Right ventricle myocardium superior (tissue), 1 donor: ENCODE data around the gene CADPS2. TPM values are rescaled to one million over a fixed set of nuclear protein-coding genes. Genes with fewer than 3 reads are reported as not detected.
A peak's percentile ranks its signal among the peaks of the same experiment; 100 is the strongest.

Experiments
- ATAC-seq: fragments of 200-7000 bp; cut with Tn5 transposase; one replicate; pipeline ENCODE4 v1.9.1; 2020; ENCODE audit warnings: mild to moderate bottlenecking; ENCODE audit not compliant: poor library complexity
- DNase-seq: peaks from one replicate; pipeline ENCODE4 v3.0.0-alpha.2; 2020
- intact Hi-C: fragments of 100-400 bp; cut with DNase I; formaldehyde crosslinking; loops from one replicate; pipeline ENCODE4 v1.11.2; 2022
- total RNA-seq: library from RNA; stranded (reverse); fragmentation: NEBNext Ultra II Directional; extraction: Animal tissue kit (Norgen Biotek cat#: 25700); gene quantifications from one replicate; pipeline ENCODE4 v1.2.1, GENCODE V29; 2021
- donor health status: DM: no; HTN: yes; CAD: no; lungs with severe emphysema.

The CADPS2 gene
- total RNA-seq, 1 donor from 2014 or later = 20.3 TPM

DNA sequence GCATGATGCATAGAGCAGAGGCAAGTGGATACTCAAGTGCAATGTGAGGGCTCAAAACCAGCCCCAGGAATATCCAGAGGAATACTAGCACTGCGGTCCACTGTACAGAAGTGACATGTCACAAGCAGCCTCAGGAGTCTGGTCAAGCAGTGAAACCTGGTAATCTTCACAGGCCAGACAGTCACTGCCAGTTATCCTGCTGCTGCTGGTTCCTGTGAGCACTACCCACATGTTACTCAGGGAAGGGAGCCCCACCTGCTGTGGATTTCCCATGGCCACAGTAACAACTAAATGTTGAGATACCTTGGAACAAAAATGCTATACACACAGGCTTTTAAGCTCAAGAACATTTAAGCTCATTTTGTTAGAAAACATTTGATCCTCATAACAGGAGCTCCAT is 290.4 kb downstream of the CADPS2 start:
- intact Hi-C loops = no loop called here
- DNase-seq (no peak), ATAC-seq (no peak)

DNA sequence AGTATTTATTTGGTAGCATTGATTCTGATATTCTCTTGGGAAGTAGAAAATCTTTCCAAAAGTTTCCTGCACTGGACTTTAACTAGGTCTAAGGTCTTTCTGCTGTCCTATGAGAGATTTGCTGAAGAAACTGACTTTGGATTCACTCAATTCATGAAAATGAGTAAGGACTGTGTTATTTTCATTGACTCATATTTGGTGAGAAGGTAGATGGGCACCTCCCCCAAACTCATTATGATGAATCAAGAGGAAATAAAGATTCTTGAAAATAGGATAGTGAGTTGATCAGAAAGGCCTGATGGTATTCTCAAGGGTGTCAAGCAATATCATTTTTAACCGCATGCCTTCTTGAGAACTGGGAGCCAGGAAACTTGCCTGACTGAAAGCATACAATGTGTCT is 297.6 kb downstream of the CADPS2 start:
- ATAC-seq = no peak
- no peak for DNase-seq
- intact Hi-C loops = no loop called here

DNA sequence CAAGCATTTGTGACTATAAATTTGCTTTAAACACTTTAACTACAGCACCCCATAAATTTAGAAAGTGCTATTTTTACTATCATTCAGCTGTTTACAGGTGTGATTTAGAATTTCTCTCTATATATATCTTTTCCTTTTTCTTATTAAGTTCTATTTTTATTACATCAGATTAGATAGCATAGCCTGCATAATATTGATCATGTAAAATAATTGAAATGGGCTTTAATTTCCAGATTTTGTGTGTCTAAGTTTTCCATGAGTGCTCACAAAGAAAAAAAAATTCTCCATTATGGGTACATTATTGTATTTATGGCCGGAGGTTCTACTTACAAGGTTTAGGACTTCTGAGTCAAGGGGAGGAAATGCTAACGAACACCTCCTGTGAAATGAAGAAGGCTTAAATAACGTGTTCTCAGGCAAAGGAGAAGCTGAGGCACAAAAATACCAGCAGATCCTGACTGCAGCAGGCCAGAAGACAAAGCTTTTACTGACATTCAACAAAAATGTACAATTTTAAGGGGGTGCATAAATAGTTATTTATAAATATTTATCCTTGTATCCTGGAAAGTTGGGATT is 301.5 kb downstream of the CADPS2 start:
- intact Hi-C loops = no loop called here
- no peak for DNase-seq

DNA sequence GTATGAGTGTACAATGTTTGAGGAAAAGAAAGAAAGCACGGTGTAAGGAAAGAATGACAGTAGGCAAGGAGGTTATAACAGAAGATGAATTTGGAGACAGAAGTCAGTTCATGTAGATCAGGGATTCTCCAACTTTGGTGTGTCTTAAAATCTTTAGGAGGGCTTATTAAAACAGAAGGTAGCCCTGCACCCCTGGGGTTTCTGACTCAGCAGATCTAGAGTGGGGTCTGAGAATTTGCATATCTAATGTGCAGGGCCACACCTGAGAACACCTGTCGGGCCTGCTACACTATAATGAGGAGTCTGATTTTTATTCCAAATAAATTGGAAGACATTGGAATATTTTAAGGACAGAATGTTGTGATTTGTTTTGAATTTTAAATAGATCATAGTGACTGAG is 307.9 kb downstream of the CADPS2 start:
- intact Hi-C loops = no loop called here
- DNase-seq (no peak), ATAC-seq (no peak)

More for the DNA sequence above, 301.5 kb downstream of the CADPS2 start:
- no peak for ATAC-seq

DNA sequence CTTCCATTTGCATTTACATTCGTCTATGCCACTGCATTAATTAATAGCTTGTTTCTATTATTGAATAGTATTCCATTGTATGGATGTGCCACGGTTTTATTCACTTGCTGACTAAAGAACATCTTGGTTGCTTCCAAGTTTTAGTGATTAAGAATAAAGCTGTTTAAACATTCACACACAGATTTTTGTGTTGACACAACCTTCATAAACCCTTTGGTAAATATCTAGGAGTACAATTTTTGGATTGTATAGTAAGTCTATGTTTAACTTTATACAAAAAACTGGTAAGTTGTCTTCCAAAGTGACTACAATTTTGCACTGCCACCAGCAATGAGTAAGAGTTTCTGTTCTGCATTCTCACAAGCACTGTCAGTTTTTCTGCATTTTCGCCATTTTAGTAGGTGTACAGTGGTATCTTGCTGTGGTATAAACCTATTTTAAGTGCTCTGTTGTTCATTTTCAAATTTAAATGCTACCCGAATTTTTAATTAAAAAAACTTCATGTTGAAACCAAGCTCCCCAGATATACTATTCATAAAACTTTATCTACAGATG is 308.7 kb downstream of the CADPS2 start:
- DNase-seq (no peak), ATAC-seq (no peak)
- intact Hi-C loops = no loop called here

DNA sequence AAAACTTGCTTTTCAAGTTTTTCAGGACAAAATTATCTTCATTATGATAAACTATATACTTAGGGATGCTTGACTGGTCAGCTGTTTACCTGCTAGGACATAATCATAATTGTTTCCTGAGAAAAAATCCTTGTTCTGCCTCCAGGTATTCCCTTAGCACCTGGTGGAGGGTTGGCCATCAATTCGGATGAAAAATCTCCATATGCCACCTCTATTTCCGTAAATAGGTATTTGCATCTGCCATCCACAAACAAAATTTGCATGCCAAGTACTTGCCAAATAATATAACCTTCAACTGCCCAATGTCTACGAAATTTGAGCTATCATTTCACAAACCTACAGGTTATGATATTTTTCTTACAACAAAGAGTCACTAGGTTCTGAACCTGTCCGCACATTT is 313.6 kb downstream of the CADPS2 start:
- DNase-seq (no peak), ATAC-seq (no peak)
- intact Hi-C loops = no loop called here

DNA sequence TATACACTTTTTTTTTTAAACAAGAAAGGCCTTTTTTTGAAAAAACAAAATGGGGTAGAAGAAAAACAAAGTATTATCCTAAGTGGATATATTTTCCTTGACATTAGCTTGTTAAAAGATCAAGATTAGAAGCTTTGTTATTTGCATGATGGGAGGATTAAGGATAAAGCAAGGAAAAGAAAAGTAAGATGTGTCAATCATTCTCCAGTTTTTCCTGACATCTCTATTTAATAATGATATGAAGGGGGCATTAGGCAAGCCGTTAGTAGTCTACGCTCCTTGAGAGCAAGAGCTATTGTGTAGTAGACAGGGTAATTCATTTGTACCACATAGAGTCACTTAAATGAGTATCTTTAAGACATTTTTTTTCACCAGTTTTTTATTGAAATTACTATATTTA is 324.9 kb downstream of the CADPS2 start:
- ATAC-seq = no peak
- no peak for DNase-seq
- intact Hi-C loops = no loop called here

DNA sequence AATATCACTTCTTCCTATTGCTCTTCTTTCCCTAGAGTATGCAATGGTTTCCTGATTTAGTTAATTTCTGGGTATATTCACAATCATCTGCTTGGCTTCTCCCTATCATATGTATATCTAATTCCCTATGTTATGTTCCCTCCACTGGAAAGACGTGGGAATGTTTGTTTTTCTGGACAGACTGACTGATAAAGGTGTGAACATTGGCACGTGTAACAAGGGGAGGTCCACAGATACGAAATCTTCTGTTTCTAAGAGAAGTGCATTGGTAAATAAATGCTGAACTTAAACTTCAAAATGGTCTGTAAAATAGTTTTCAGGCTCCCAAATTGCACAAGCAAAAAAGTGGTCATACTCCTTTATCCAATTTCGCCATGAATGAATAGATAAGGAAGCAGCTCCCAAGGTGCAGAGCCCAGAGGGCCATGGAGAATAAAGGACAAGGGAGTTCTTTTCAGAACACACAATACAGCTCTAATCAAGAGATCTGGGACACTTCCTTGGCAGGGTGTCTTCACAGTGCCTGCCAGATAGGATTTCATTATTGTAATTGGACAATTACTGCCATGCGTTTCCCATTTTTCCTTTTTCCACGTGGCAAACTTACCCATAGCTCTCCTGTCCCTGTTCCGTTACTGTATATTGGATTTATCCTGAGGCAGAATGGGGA is 329.3 kb downstream of the CADPS2 start:
- ATAC-seq (no peak), DNase-seq (no peak)
- intact Hi-C loops = no loop called here

DNA sequence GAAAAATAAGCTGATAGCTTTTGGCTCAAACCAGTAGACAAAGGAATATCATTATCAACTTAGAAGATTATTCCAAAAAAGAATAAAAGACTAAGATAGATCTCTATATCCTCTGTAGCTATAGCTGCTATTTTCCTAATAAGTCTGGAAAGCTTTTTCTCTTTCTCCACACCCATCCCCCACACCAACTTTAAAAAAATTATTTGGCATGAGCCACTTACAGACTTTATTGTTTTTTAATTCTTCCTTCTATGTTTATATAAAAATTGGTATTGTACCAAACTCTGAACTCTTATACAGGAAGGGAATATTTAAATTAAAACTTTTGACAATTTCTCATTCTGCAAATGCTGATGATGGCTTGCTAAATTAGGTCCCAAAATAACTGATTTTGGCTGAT is 330.0 kb downstream of the CADPS2 start:
- intact Hi-C loops = no loop called here
- ATAC-seq (no peak), DNase-seq (no peak)

DNA sequence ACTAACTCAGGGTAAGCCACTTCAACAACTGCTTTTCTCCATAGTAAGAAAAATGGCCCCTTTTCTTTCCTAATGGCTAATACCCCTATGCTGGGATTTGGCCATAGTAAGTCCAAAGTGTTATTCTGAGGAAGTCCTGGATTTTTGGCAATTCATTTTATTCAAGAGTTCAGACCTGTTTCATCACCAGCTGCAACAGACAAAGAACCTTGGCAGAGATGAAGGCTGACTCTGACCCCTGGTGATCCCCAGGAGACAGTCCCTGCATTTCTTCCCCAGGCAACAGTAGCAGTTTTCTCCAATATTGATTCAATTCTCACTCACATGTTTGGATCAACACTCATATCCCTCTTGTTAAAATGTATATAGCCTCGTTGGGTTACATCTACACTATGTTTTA is 332.5 kb downstream of the CADPS2 start:
- no peak for ATAC-seq
- DNase-seq = no peak
- intact Hi-C loops = no loop called here

DNA sequence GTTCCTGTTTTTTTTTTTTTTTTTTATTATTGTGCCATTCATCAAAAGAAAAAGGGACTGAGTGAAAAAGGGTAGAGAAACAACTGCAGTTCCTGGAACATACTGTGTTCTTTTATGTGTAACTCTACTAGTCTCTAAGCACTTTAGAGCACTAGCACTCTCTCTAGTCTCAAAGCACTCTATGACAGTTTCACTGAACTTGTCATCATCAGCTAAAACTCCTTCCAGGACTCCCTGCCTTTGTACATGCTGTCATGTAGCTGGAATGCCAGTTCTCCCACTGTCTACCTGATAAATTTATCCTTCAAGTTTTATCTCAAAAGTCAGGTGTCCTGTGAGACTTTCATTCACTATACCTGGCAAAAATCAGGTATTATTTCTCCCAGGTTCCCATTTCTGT is 333.5 kb downstream of the CADPS2 start:
- ATAC-seq (peak; percentile 48), DNase-seq (no peak)
- intact Hi-C loops = no loop called here

DNA sequence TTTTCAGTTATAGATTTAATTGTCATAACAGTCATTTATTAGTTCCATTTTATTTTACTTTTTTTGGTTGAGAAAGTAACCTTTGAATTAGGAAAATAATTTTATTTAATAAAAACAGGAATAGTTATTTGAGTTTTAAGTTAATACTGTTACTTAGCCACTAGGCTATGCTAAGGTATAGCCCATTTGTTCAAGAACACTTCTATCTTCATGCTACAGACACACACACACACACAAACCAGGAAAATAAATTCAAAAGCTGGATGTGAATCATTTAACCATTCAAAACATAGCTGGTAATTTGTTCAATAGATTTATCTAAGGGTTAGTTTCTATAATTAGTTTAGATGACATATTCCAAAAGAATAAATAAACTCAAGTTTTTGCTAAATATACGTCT is 335.7 kb downstream of the CADPS2 start:
- ATAC-seq = no peak
- intact Hi-C loops = no loop called here

DNA sequence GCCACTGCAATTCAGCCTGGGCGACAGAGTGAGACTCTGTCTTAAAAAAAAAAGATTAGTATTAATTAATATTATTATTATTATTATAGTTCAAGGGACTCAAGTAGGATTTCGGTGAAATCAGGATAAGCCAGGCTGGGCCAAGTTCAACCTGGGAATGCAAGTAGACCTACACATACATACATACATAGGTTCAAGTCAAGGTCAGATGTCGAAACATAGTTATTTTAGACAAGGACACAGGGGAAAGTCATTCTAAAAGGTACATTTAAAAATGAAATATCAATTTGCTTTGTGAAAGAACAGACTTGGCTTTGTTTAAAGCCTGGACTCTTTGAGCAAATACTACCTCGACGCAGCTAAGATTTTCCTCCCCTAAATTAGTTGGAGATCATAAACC is 336.7 kb downstream of the CADPS2 start:
- no peak for ATAC-seq
- no peak for DNase-seq

More for the DNA sequence above, 335.7 kb downstream of the CADPS2 start:
- DNase-seq = no peak

DNA sequence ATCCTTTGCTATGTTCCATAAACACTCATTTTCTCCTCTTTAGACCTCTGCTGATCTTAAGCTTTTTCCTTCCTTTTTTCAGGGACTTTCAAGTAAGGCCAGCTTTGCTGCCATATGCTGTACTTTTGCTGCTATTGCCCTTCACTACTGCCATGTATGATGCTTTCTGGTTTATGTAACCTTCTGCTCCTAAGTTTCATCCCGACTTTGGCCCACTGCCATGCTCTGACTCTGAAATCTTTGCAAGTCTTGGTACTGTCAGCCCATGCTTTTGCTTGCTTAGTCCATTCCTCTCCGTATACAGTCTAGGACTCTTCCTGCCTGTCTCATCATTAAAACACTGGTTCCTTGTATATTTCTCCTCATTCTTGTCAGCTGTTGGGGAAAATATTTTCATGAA is 339.8 kb downstream of the CADPS2 start:
- intact Hi-C loops = no loop called here
- DNase-seq (no peak), ATAC-seq (no peak)

More for the DNA sequence above, 336.7 kb downstream of the CADPS2 start:
- intact Hi-C loops = no loop called here

DNA sequence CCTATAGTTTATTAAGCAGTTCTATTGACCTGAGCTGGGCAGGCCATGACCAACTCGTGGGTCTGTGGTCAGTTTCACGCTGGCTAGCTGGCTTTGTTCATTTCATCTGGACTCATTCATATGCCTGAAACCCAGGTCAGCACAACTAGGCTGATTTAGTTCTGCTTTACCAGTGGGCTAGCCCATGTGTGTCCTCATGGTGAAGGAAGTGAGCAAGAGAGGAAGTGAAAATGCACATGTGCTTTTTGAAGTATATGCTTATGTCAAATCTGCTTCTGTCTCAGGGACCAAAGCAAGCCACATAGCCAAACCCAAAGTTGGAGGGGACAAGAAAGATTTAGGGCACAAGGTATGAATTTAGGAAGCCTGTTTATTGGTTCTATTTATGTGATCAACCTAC is 341.8 kb downstream of the CADPS2 start:
- intact Hi-C loops = no loop called here
- DNase-seq (no peak), ATAC-seq (peak; percentile 51)

DNA sequence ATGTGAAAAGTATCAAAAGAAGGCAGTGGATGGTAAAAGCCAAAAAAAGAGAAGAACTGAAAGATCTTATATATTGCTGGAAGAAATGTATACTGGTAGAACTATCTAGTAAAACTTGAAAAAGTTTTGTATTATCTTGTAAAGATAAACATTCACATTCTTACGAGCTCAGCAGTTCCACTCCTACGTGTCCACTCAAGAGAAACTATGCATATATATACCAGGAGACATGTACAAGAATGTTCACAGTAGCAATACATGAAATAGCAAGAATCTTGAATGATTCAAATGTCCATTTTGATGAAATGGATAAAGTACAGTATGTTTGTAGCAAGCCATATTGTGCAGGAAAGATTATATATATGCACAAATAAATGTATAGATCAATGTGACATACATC is 342.4 kb downstream of the CADPS2 start:
- no peak for ATAC-seq
- intact Hi-C loops = no loop called here
- no peak for DNase-seq

DNA sequence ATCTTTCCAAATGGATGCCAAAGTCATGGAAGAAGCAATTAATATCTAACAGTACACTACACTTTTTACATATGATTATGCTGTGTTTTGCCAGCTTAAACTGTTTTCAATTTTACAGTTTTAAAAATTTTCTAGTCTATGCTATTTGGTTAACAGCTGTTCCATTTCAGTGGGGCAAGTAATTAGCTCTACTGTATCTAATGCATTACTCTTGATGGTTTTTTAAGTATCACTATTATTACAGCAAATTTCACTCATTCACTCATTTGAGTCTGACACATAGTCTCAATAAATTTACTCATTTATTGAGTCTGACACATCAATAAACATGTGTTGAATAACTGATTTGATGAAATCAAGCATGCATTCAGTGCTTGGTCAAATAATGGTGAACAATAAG is 343.1 kb downstream of the CADPS2 start:
- intact Hi-C loops = no loop called here
- DNase-seq (no peak), ATAC-seq (no peak)

DNA sequence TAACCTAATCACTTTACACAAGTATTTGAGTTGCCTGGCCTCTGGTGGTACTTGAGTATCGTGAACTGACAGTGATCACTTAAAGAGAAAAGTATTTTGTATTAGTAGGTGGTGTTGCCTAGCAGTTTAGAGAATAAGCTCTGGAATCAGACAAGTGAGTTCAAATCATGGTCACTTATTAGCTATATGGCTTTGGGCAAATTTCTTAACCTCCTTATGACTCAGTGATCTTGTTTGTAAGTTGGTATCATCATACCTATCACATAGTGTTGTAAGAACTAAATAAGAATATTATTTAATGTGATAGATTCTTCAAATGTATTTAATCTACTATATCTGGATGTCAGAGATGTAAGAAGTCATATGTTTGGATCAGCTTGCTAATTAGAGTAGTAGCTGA is 351.2 kb downstream of the CADPS2 start:
- ATAC-seq (no peak), DNase-seq (no peak)
- intact Hi-C loops = no loop called here

DNA sequence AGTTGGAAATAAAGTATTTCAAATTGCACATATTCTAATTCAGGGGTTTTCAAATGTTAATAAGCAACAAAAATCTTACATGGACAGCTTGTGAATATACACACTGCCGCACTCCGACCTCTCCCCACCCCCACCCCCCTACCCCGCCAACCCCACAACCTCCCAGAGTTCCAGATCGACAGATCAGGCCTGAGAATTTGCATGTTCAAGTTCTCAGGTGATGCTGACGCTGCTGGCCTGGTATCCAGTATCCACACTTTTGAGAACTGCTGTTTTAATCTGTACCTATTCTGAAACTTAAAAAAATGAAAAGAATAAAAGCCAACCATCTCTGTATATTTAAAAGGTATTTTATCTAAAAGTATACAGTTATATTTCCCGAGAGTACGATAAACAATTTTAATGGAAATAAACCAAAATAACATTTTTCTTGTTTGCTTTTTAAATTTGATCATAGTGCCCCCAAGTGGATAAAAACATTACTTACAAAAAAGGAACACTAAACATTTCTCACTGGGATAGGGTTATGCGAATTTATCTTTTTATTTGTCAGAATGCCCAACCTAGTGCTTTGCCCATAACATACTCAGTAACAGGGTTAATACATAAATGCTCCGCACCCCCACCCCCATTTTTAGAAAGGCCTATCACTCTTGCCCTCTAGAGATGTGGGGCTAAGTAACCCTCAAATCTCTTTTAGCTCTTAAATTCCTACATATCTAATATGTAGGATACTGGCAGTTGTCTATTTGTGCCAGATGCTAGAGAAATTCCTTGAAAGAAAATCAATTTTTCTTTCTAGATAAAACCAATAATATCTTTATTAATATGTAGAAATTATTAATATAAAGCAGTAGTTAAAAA is 353.6 kb downstream of the CADPS2 start:
- no peak for DNase-seq
- ATAC-seq = no peak
- intact Hi-C loops = no loop called here
